ENCODE data around the gene VSIG10. TPM values are rescaled to one million over a fixed set of nuclear protein-coding genes. Genes with fewer than 3 reads are reported as not detected.

VSIG10 gene
- total and polyA plus RNA-seq, 8 donors: 32.4 to 42.0 (median 36.5) TPM

- H3K9me3 ChIP-seq: no peaks in the 10 kb centered on the region
- ATAC-seq (no peak), DNase-seq (no peak)
- intact Hi-C loops (cut with DNase I): no loop called here
- H3K36me3 ChIP-seq: no peaks in the 10 kb centered on the region
- H3K4me1 ChIP-seq: peaks cover 0 to 10% of the 10 kb centered on the region in 2 donors
- TF ChIP-seq, protein P1, sequence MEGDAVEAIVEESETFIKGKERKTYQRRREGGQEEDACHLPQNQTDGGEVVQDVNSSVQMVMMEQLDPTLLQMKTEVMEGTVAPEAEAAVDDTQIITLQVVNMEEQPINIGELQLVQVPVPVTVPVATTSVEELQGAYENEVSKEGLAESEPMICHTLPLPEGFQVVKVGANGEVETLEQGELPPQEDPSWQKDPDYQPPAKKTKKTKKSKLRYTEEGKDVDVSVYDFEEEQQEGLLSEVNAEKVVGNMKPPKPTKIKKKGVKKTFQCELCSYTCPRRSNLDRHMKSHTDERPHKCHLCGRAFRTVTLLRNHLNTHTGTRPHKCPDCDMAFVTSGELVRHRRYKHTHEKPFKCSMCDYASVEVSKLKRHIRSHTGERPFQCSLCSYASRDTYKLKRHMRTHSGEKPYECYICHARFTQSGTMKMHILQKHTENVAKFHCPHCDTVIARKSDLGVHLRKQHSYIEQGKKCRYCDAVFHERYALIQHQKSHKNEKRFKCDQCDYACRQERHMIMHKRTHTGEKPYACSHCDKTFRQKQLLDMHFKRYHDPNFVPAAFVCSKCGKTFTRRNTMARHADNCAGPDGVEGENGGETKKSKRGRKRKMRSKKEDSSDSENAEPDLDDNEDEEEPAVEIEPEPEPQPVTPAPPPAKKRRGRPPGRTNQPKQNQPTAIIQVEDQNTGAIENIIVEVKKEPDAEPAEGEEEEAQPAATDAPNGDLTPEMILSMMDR (IDR thresholded peaks at IDR 0.05): no peak
- H3K27ac ChIP-seq: no peak overlapping the region
- H3K27me3 ChIP-seq: peaks cover 0 to 4% of the 10 kb centered on the region in 2 donors
- H3K4me3 ChIP-seq: no peak overlapping the region
Observed at GRCh38 chr12:118109088-118109487, 5.3 kb upstream of the VSIG10 start.

DNA sequence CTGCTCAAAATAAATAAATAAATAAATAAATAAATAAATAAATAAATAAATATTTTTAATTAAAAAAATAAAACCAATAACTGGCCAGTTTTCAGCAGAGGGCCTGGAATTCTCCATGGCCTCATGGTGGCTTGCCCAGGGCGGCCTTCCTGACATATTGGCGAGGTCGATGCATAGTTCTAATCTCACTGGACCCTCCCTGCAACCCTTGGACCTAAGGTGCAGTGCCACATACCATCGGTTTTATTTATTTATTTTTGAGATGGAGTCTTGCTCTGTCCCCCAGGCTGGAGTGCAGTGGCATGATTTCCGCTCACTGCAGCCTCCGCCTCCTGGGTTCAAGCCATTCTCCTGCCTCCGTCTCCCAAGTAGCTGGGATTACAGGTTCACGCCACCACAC is 3.9 kb upstream of the VSIG10 start:
- peaks cover 0 to 19% of the 10 kb centered on the region in 2 donors for H3K4me1 ChIP-seq
- no peak for ATAC-seq
- intact Hi-C loops (cut with DNase I): no loop called here
- TF ChIP-seq, protein P1 (IDR thresholded peaks at IDR 0.05): no peak
- H3K9me3 ChIP-seq: no peaks in the 10 kb centered on the region
- no peak overlapping the region for H3K27ac ChIP-seq
- DNase-seq: no peak
- peaks cover 0 to 17% of the 10 kb centered on the region in 2 donors for H3K27me3 ChIP-seq
- H3K36me3 ChIP-seq: no peaks in the 10 kb centered on the region
- no peak overlapping the region for H3K4me3 ChIP-seq

DNA sequence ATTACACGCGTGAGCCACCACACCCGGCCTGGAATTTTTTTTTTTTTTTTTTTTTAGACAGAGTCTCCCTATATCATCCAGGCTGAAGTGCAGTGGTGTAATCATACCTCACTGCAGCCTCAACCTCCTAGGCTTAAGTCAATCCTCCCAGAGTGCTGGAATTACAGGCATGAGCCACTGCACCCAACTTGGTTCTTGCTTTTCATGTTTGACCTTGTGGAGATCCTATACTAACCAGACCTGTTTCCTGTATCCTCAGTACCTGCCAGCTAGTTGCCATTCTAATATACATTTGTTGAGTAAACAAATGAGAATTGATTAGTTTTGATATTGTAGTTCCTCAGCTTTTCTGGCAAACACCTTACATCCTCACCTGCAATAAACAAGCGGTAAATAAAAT is 3.2 kb upstream of the VSIG10 start:
- Histone ChIP-seq H3K9me3 (no peaks in the 10 kb centered on the region), H3K4me3 (no peak overlapping the region), H3K4me1 (peaks cover 0 to 24% of the 10 kb centered on the region in 2 donors), H3K27me3 (peaks cover 0 to 17% of the 10 kb centered on the region in 2 donors), H3K27ac (no peak overlapping the region), H3K36me3 (no peaks in the 10 kb centered on the region)
- TF ChIP-seq, protein P1 (IDR thresholded peaks at IDR 0.05): no peak
- DNase-seq (no peak), ATAC-seq (no peak)
- intact Hi-C loops (cut with DNase I): no loop called here

GRCh38 chr12:118103201-118103600 is 610 bp downstream of the VSIG10 start:
- peak in 3 of 4 donors; percentile 30 to 35 (median 33) for DNase-seq
- H3K4me1 ChIP-seq: peaks cover 0 to 24% of the 10 kb centered on the region in 2 donors
- no peaks in the 10 kb centered on the region for H3K9me3 ChIP-seq
- H3K36me3 ChIP-seq: no peaks in the 10 kb centered on the region
- H3K4me3 ChIP-seq: peak overlapping the region; percentile 85 to 86
- H3K27ac ChIP-seq: peak overlapping the region; percentile 78 to 81
- peaks cover 0 to 17% of the 10 kb centered on the region in 2 donors for H3K27me3 ChIP-seq
- intact Hi-C loops (cut with DNase I): no loop called here
- peak; percentile 19 for ATAC-seq
- TF ChIP-seq, protein P1 (IDR thresholded peaks at IDR 0.05): no peak

DNA sequence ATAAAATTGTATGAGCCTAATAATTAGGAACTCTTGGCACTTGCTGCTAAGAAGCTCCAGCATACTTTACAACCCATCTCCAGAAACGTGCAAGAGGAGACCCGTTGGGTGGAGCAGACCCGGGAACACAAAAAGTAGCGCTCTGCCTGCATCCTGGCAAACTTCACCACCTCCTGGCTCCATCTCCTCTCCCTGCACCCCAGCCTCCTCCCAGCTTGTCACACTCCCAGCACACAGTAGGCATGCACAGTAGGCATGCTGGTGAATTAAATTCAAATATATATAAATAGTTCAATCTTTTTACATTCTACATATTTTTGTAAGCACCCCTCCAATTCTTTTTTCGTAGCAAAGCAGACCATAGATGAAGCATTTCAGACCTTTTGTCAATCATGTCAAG is 1.2 kb downstream of the VSIG10 start:
- H3K36me3 ChIP-seq: no peaks in the 10 kb centered on the region
- H3K4me3 ChIP-seq: peak overlapping the region; percentile 85 to 86
- H3K27me3 ChIP-seq: peaks cover 0 to 17% of the 10 kb centered on the region in 2 donors
- TF ChIP-seq, protein P1 (IDR thresholded peaks at IDR 0.05): no peak
- H3K9me3 ChIP-seq: no peaks in the 10 kb centered on the region
- ATAC-seq (no peak), DNase-seq (no peak)
- peaks cover 0 to 24% of the 10 kb centered on the region in 2 donors for H3K4me1 ChIP-seq
- intact Hi-C loops (cut with DNase I): no loop called here
- H3K27ac ChIP-seq: peak overlapping the region; percentile 78 to 81

Measured in left lung (tissue), 10 donors.